Raji (cell line): ENCODE results near the gene KIAA0408.

Source experiments
- POLR2A ChIP-seq: IDR thresholded peaks from 2 replicates; pipeline ENCODE4 v1.6.1; 2011; ENCODE audit warnings: low read depth, low read length, control low read depth; ENCODE audit not compliant: insufficient read depth

KIAA0408 gene

DNA sequence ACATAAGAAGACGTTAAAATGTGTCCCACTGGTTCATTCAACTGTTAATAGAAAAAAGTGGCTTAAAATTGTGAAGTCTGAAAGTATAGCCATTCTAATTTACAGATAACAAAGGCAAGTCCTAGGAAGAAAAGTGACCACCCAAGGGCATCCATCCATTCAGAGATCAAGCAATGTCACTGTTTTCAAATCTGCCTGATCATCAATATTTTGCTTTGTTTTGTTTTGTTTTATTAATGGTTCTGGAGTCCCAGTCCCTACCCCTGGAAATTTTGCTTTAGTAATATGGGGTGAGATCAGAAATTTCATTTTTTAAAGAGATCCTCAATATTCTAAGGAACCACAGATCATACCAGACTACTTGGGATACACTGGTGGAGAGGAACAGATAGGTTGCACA, 17.3 kb downstream of the KIAA0408 start:
- no peak for TF ChIP-seq POLR2A

DNA sequence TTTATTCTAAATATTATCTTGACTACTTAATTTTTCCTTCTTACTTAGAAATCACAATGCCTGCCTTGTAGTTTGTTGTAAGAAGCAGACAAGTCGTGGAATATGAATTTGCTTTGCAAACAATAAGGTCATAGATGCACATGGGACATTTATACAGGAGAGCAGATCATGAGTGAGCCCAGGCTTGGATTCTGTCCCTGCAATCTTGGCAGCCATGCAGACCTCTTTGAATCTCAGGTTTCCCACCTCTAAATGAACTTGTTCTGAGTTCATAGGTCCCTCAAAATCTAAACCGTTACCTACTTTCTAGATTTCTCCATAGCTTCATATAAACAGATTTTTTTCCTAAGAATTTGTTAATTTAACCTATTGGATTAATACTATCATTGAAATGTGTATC, 19.5 kb downstream of the KIAA0408 start:
- no peak for TF ChIP-seq POLR2A

DNA sequence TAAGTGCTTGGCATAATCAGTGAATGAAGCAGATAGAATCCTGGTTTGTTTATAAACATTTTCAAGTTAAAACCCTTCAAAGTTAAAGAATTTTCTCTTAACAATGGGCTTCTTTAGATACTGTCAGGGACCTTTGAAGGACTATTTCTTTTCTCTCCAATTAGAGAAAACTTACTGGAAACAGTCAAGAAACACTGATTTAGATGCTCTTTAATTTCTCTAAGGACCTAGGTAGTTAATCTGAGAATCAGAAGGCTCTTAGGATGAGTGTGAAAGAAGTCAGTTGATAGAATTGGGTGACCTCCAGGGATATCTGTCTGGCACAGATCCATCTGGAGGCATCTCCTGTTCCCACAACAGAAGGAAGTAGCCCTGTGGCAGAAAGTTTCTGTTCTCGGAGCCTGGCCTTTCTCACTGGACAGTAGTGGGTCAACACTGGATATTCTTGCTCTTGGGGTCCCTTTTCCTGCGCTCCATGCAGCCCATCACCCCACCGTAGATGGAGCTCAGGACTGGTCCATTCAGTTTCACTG, 22.5 kb downstream of the KIAA0408 start:
- TF ChIP-seq POLR2A = no peak

DNA sequence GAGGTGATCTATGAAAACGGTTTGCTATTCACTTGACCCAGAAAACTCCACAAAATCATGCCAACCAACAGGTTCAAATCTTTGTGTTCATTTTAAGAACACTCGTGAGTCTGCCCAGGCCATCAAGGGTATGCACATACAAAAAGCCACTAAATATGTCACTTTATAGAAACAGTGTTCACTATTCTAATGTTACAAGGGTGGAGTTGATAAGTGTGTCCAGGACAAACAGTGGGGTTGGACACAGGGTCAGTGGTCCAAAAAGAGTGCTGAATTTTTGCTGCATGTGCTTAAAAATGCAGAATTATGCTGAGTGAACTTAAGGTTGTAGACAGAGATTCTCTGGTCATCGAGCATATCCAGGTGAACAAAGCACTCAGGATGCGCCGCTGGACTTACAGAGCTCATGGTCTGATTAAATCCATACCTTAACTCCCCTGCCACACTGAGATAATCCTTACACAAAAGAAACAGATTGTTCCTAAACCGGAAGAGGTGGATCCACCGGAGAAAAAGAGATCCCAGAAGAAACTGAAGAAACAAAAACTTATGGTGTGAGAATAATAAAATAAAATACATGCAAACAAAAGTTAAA, 23.5 kb downstream of the KIAA0408 start:
- TF ChIP-seq POLR2A = no peak

DNA sequence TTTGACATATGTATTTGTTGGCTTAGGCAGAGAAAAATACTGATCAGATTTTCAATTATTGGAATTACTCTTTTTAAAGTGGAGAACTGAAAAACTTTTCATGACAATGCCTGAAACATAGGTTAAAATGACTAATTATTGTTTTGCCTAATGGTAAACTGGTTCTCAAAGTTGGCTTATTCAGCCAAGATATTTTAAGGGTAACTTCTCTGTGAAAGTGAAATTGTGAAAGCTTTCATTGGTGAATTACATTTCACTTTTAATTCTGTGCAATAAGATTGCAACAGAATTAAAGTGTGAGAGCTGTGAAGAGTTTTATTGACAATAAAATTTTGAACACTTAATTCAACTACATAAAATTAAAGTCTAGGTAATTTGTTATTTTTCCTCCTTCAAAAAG, 24.5 kb downstream of the KIAA0408 start:
- no peak for TF ChIP-seq POLR2A

DNA sequence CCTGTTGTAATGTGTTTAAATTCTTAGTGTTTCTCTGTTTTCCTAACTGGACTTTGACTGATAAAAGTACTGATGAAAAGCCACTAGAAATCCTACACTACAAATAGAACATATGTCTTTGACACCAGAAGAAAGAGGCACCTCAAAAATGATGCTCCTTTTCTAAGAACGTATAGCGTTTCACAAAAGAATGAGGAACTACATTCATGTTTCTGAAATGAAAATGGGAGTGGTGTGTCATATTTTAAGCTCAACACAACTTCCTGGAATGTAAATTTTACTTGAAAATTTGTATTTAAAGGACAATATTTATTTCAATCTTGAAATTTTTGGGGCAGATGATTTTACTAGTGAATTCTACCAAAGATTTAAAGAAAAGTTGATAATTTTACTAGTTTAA, 35.3 kb downstream of the KIAA0408 start:
- TF ChIP-seq POLR2A = no peak

DNA sequence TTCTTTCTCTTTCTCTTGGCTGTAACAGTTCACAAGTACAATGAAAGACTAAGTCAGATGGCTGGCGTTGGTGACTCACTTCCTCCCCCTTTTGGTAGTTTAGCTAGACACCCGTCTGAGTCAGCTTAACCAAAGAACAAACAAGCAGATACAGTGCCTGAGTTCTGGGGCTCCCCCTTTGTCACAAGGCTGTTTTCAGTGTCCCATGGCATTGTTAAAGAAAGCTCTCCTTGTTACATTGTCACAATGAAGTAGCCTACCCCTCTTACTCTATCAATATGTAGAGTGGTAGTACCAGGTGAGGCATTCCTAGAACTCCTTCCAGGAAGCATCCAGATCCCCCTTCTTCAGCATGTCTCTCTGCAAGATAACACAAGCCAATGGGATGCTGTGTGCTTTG, 38.6 kb downstream of the KIAA0408 start:
- TF ChIP-seq POLR2A = no peak

DNA sequence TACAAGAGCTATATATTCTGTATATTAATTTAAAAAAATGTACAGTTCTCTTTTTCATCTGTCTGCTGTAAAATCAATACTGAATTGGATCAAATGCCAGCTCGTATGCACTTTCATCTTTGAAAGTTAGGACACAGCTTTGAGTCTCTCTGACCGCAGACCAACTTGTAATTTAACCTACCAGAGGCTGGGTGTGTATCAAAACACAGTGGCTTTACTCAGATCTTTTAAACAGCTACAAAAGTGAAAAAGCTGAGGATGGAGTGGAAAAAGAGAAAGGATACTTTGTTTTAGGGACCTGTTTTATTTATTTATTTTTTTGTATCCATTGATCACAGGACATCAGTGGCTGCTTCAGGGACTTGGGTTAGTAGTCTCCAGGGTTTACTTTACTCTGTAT, 44.1 kb downstream of the KIAA0408 start:
- no peak for TF ChIP-seq POLR2A
